Central memory CD8-positive, alpha-beta T cell (primary cell): Measurements from ENCODE around the gene CHAC1.
"Not testable (repeated sequence)": the region's sequence is repeated elsewhere in the genome, so short reads cannot be mapped to it uniquely, and the experiment has no call there.

Experiments
- ATAC-seq: fragments of 150-1000 bp; cut with Tn5 transposase; replicated peaks from 2 replicates; pipeline ENCODE4 v1.10.0; 2022; ENCODE audit warnings: mild to moderate bottlenecking, moderate FRiP score, moderate number of reproducible peaks; ENCODE audit not compliant: poor library complexity, severe bottlenecking; ENCODE audit errors: extremely low read depth
- DNase-seq, 2 donors: peaks; one replicate each; pipeline ENCODE4 v3.0.0; 2021; ENCODE audit warnings: low spot score in 2 of 2
- H3K27ac Mint-ChIP-seq: one replicate; pipeline ENCODE4 v1.8.0; 2022; ENCODE audit warnings: low read depth, mild to moderate bottlenecking, moderate library complexity, mixed read lengths
- H3K27me3 Mint-ChIP-seq: one replicate; pipeline ENCODE4 v1.8.0; 2022; ENCODE audit warnings: mixed read lengths
- H3K36me3 Mint-ChIP-seq: one replicate; pipeline ENCODE4 v1.8.0; 2022; ENCODE audit warnings: mild to moderate bottlenecking, moderate library complexity, mixed read lengths; ENCODE audit not compliant: insufficient read depth
- H3K4me1 Mint-ChIP-seq: one replicate; pipeline ENCODE4 v1.8.0; 2022; ENCODE audit warnings: mixed read lengths
- H3K4me3 Mint-ChIP-seq: one replicate; pipeline ENCODE4 v1.8.0; 2022; ENCODE audit warnings: mild to moderate bottlenecking, moderate library complexity, mixed read lengths
- H3K9me3 Mint-ChIP-seq: one replicate; pipeline ENCODE4 v1.8.0; 2022; ENCODE audit warnings: mixed read lengths

CHAC1 gene

GRCh38 chr15:40959331-40960141 lies 6.3 kb downstream of the CHAC1 start:
- H3K4me1 Mint-ChIP-seq, result peaks cover 7% of the 10 kb centered on the region
- DNase-seq, result no peak
- H3K27ac Mint-ChIP-seq, result no peak overlapping the region
- H3K9me3 Mint-ChIP-seq, result no peaks in the 10 kb centered on the region
- no peak overlapping the region for H3K4me3 Mint-ChIP-seq
- peaks cover 46% of the 10 kb centered on the region for H3K27me3 Mint-ChIP-seq
- no peak for ATAC-seq
- H3K36me3 Mint-ChIP-seq, result no peaks in the 10 kb centered on the region

GRCh38 chr15:40960151-40960885 lies 7.0 kb downstream of the CHAC1 start:
- H3K27me3 Mint-ChIP-seq, result peaks cover 50% of the 10 kb centered on the region
- H3K36me3 Mint-ChIP-seq, result no peaks in the 10 kb centered on the region
- peaks cover 7% of the 10 kb centered on the region for H3K4me1 Mint-ChIP-seq
- H3K27ac Mint-ChIP-seq, result no peak overlapping the region
- DNase-seq, result no peak
- no peak overlapping the region for H3K4me3 Mint-ChIP-seq
- no peak for ATAC-seq
- no peaks in the 10 kb centered on the region for H3K9me3 Mint-ChIP-seq

- ATAC-seq (no peak), DNase-seq (no peak)
- H3K4me1 Mint-ChIP-seq, result peaks cover 7% of the 10 kb centered on the region
- peaks cover 50% of the 10 kb centered on the region for H3K27me3 Mint-ChIP-seq
- H3K36me3 Mint-ChIP-seq, result no peaks in the 10 kb centered on the region
- H3K27ac Mint-ChIP-seq, result no peak overlapping the region
- no peaks in the 10 kb centered on the region for H3K9me3 Mint-ChIP-seq
- H3K4me3 Mint-ChIP-seq, result no peak overlapping the region
These were observed 7.7 kb downstream of the CHAC1 start for GRCh38 chr15:40960925-40961324.

- H3K4me1 Mint-ChIP-seq, ATAC-seq, H3K27ac Mint-ChIP-seq, H3K36me3 Mint-ChIP-seq, H3K4me3 Mint-ChIP-seq, H3K9me3 Mint-ChIP-seq, DNase-seq: not testable (repeated sequence)
- H3K27me3 Mint-ChIP-seq, result peaks cover 50% of the 10 kb centered on the region
These were observed 8.5 kb downstream of the CHAC1 start for GRCh38 chr15:40961740-40962139.

GRCh38 chr15:40962317-40962716 lies 9.0 kb downstream of the CHAC1 start:
- not testable (repeated sequence) for H3K36me3 Mint-ChIP-seq, H3K27ac Mint-ChIP-seq, H3K9me3 Mint-ChIP-seq, ATAC-seq, H3K4me1 Mint-ChIP-seq, H3K4me3 Mint-ChIP-seq, DNase-seq
- H3K27me3 Mint-ChIP-seq, result peaks cover 50% of the 10 kb centered on the region

GRCh38 chr15:40963201-40963600 lies 9.9 kb downstream of the CHAC1 start:
- Mint-ChIP-seq H3K4me3 (no peak overlapping the region), H3K27ac (no peak overlapping the region), H3K27me3 (peaks cover 45% of the 10 kb centered on the region), H3K4me1 (peaks cover 7% of the 10 kb centered on the region), H3K9me3 (no peaks in the 10 kb centered on the region), H3K36me3 (no peaks in the 10 kb centered on the region)
- ATAC-seq (no peak), DNase-seq (no peak)

GRCh38 chr15:40964006-40964405 lies 10.7 kb downstream of the CHAC1 start:
- ATAC-seq (no peak), DNase-seq (no peak)
- no peaks in the 10 kb centered on the region for H3K9me3 Mint-ChIP-seq
- H3K27ac Mint-ChIP-seq, result no peak overlapping the region
- peaks cover 37% of the 10 kb centered on the region for H3K27me3 Mint-ChIP-seq
- H3K4me1 Mint-ChIP-seq, result peaks cover 7% of the 10 kb centered on the region
- H3K36me3 Mint-ChIP-seq, result peaks cover 2% of the 10 kb centered on the region
- H3K4me3 Mint-ChIP-seq, result no peak overlapping the region

- Mint-ChIP-seq H3K36me3 (peaks cover 4% of the 10 kb centered on the region), H3K4me1 (peaks cover 7% of the 10 kb centered on the region)
These were observed 11.4 kb downstream of the CHAC1 start for GRCh38 chr15:40964634-40965033.

GRCh38 chr15:40968290-40969085 lies 15.2 kb downstream of the CHAC1 start:
- ATAC-seq (no peak), DNase-seq (no peak)
- H3K9me3 Mint-ChIP-seq, result no peaks in the 10 kb centered on the region
- H3K4me3 Mint-ChIP-seq, result no peak overlapping the region
- peaks cover 15% of the 10 kb centered on the region for H3K27me3 Mint-ChIP-seq
- H3K36me3 Mint-ChIP-seq, result peaks cover 5% of the 10 kb centered on the region
- no peaks in the 10 kb centered on the region for H3K4me1 Mint-ChIP-seq
- no peak overlapping the region for H3K27ac Mint-ChIP-seq

More at GRCh38 chr15:40964634-40965033, 11.4 kb downstream of the CHAC1 start:
- Mint-ChIP-seq H3K9me3 (no peaks in the 10 kb centered on the region), H3K4me3 (no peak overlapping the region), H3K27me3 (peaks cover 34% of the 10 kb centered on the region), H3K27ac (no peak overlapping the region)
- DNase-seq (no peak), ATAC-seq (no peak)

- DNase-seq, result no peak
- H3K27ac Mint-ChIP-seq, result no peak overlapping the region
- no peaks in the 10 kb centered on the region for H3K4me1 Mint-ChIP-seq
- ATAC-seq, result no peak
- H3K36me3 Mint-ChIP-seq, result peaks cover 5% of the 10 kb centered on the region
- no peaks in the 10 kb centered on the region for H3K9me3 Mint-ChIP-seq
- no peak overlapping the region for H3K4me3 Mint-ChIP-seq
- H3K27me3 Mint-ChIP-seq, result peaks cover 6% of the 10 kb centered on the region
These were observed 16.1 kb downstream of the CHAC1 start for GRCh38 chr15:40969363-40969762.

GRCh38 chr15:40974879-40975278 lies 21.6 kb downstream of the CHAC1 start:
- ATAC-seq (no peak), DNase-seq (no peak)
- Mint-ChIP-seq H3K4me3 (no peak overlapping the region), H3K27me3 (no peaks in the 10 kb centered on the region), H3K9me3 (no peaks in the 10 kb centered on the region), H3K27ac (no peak overlapping the region), H3K36me3 (peaks cover 18% of the 10 kb centered on the region), H3K4me1 (no peaks in the 10 kb centered on the region)

GRCh38 chr15:40976819-40977218 lies 23.5 kb downstream of the CHAC1 start:
- DNase-seq (no peak), ATAC-seq (no peak)
- Mint-ChIP-seq H3K36me3 (peaks cover 29% of the 10 kb centered on the region), H3K4me1 (no peaks in the 10 kb centered on the region), H3K9me3 (no peaks in the 10 kb centered on the region), H3K27ac (no peak overlapping the region), H3K4me3 (no peak overlapping the region), H3K27me3 (no peaks in the 10 kb centered on the region)
